Gastroesophageal sphincter (tissue), 4 donors: ENCODE data around the gene ARID1B. TPM values are rescaled to one million over a fixed set of nuclear protein-coding genes. Genes with fewer than 3 reads are reported as not detected.

ENCODE experiments used
- ATAC-seq: fragments of 150-250 bp; one replicate; pipeline ENCODE4 v1.9.1; 2016; ENCODE audit warnings: mild to moderate bottlenecking, moderate library complexity
- H3K27ac ChIP-seq, 4 donors: fragments of 200-600 bp; sonication (generic) in 3 of 4; 1 replicate in 3 of 4; 2 replicates in 1 of 4; pipeline ENCODE4 v1.5.1; 2016 to 2019
- H3K27me3 ChIP-seq: fragments of 200-600 bp; sonication (generic); one replicate; pipeline ENCODE4 v1.5.1; 2019
- H3K36me3 ChIP-seq, 2 donors: fragments of 200-600 bp; sonication (generic); one replicate each; pipeline ENCODE4 v1.5.1; 2019; ENCODE audit warnings: control low read depth in 1 of 2
- H3K4me1 ChIP-seq, 3 donors: fragments of 200-600 bp; sonication (generic); 1 replicate in 2 of 3; 2 replicates in 1 of 3; pipeline ENCODE4 v1.5.1; 2016 to 2019; ENCODE audit warnings: control low read depth in 2 of 3
- H3K4me3 ChIP-seq, 2 donors: fragments of 200-600 bp; sonication (generic); one replicate each; pipeline ENCODE4 v1.5.1; 2019; ENCODE audit warnings: mild to moderate bottlenecking in 1 of 2, moderate library complexity in 1 of 2
- H3K9me3 ChIP-seq, 3 donors: fragments of 200-600 bp; sonication (generic); one replicate each; pipeline ENCODE4 v1.5.1; 2017 to 2019; ENCODE audit warnings: control low read depth in 2 of 3
- EP300 ChIP-seq: sonication (generic); formaldehyde crosslinking; IDR thresholded peaks from one replicate; pipeline ENCODE4 v1.6.1; 2017; ENCODE audit warnings: antibody characterized with exemption, mild to moderate bottlenecking
- POLR2A ChIP-seq, 2 donors: fragments of 450-650 bp; IDR thresholded peaks; one replicate each; pipeline ENCODE4 v1.6.1; 2017; ENCODE audit warnings: antibody characterized with exemption in 2 of 2, mild to moderate bottlenecking in 2 of 2, moderate library complexity in 1 of 2
- POLR2AphosphoS5 ChIP-seq: sonication (generic); formaldehyde crosslinking; IDR thresholded peaks from one replicate; pipeline ENCODE4 v1.6.1; 2017; ENCODE audit warnings: antibody characterized with exemption
- WGBS, 2 donors: methylation state at CpG; one replicate each; pipeline ENCODE4 v1.1.5; 2018; ENCODE audit warnings: low coverage in 1 of 2; 5-methylcytosine and 5-hydroxymethylcytosine counted together
- total RNA-seq, 4 donors: library from RNA; depleted of rRNA; stranded (reverse); fragments of >200 nt; gene quantifications; one replicate each; pipeline ENCODE4 v1.1.0, GENCODE V29; 2016
- TF ChIP-seq, protein P1 (sequence below), 4 experiments: fragments of 200-600 bp in 2 of 4; fragments of 450-650 bp in 2 of 4; sonication (generic) in 1 of 4; IDR thresholded peaks; one replicate each; pipeline ENCODE4 v1.5.1; 2017 to 2019; ENCODE audit warnings: antibody characterized with exemption in 4 of 4, mild to moderate bottlenecking in 2 of 4, moderate library complexity in 2 of 4

Gene ARID1B
- total RNA-seq, 4 donors from 2014 or later, result 40.0 to 106 (median 79.7) TPM

DNA sequence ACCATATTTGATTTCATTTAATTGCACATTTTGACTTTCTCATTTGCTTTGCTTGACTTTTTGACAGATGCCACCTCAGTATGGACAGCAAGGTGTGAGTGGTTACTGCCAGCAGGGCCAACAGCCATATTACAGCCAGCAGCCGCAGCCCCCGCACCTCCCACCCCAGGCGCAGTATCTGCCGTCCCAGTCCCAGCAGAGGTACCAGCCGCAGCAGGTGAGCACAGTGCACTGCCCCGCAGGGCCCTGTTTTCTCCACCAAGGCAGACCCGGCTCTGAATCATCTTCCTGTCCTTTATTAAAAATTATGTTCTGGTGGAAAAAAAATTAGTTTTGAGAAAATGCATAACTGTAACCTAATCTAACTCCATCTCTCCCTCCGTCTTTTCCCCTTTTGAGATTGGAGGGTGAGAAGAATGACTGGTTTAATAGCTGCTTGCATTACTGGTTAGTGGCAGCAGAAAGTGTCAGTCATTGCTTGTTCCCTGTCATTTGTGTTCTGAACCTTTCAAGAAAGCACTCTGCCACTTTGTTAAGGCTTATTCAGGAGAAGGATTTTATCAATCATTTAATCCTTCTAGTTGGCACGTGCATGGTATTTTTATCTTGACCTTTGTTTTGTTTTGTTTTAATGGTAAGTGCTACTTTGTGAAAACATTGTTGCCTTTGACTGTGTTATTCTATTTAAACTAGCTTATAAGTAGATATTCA, 124.3 kb downstream of the ARID1B start:
- no peak for ATAC-seq
- no peak for TF ChIP-seq POLR2AphosphoS5
- TF ChIP-seq POLR2A (IDR thresholded peaks at IDR 0.05), result no peak
- TF ChIP-seq, protein P1, sequence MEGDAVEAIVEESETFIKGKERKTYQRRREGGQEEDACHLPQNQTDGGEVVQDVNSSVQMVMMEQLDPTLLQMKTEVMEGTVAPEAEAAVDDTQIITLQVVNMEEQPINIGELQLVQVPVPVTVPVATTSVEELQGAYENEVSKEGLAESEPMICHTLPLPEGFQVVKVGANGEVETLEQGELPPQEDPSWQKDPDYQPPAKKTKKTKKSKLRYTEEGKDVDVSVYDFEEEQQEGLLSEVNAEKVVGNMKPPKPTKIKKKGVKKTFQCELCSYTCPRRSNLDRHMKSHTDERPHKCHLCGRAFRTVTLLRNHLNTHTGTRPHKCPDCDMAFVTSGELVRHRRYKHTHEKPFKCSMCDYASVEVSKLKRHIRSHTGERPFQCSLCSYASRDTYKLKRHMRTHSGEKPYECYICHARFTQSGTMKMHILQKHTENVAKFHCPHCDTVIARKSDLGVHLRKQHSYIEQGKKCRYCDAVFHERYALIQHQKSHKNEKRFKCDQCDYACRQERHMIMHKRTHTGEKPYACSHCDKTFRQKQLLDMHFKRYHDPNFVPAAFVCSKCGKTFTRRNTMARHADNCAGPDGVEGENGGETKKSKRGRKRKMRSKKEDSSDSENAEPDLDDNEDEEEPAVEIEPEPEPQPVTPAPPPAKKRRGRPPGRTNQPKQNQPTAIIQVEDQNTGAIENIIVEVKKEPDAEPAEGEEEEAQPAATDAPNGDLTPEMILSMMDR (IDR thresholded peaks at IDR 0.05), result no peak
- no peak for TF ChIP-seq EP300

GRCh38 chr6:156902782-156903181, 125.6 kb downstream of the ARID1B start:
- no peak for ATAC-seq
- TF ChIP-seq POLR2A (IDR thresholded peaks at IDR 0.05) (no peak), POLR2AphosphoS5 (no peak), EP300 (no peak)
- TF ChIP-seq, protein P1 (IDR thresholded peaks at IDR 0.05), result no peak
- Histone ChIP-seq H3K9me3 (no peaks in the 10 kb centered on the region), H3K4me3 (no peak overlapping the region), H3K36me3 (no peaks in the 10 kb centered on the region), H3K27me3 (no peaks in the 10 kb centered on the region), H3K4me1 (peaks cover 0 to 17% (median 0%) of the 10 kb centered on the region in 3 donors), H3K27ac (no peak overlapping the region)
- WGBS, 2 donors, result 83 to 91% methylated on average over 1 of the region's 1 CpG

More for the DNA sequence above, 124.3 kb downstream of the ARID1B start:
- H3K9me3 ChIP-seq, result no peaks in the 10 kb centered on the region
- H3K27ac ChIP-seq, result no peak overlapping the region
- H3K36me3 ChIP-seq, result no peaks in the 10 kb centered on the region
- WGBS, 2 donors, result 61 to 88% methylated on average over 4 to 9 of the region's 9 CpGs
- peaks cover 0 to 24% (median 0%) of the 10 kb centered on the region in 3 donors for H3K4me1 ChIP-seq
- H3K4me3 ChIP-seq, result no peak overlapping the region
- no peaks in the 10 kb centered on the region for H3K27me3 ChIP-seq

DNA sequence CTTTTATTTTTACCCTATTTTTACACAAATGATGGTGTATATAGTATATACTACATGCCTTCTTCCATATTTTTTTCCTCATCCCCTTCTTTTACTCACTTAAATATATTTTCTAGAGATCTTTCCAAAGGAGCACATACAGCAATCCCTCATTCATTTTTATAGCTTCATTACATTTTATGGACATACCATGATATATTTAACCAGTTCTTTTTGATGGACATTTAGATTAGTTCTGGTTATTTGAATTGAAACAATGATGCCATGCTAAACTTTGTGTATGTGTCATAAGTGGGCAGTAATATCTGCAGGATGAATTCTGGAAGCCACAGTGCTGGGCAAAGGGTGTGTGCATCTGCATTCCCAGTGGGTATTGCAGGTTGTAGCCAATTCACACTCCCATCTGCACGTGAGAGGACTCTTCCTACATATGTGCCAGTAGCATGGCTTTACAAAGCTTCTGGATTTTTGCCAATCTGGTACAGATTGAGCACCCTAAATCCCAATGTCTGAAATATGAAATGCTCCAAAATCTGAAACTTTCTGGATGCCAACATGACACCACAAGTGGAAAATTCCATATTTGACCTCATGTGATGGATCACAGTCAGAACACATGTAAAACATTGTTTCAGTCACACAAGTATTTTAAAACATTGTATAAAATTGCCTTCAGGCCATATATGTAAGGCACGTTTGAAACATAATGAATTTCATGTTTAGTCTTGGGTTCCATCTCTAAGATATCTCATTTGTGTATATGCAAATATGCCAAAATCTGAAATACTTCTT, 127.2 kb downstream of the ARID1B start:
- no peaks in the 10 kb centered on the region for H3K36me3 ChIP-seq
- no peaks in the 10 kb centered on the region for H3K27me3 ChIP-seq
- H3K27ac ChIP-seq, result no peak overlapping the region
- no peak for ATAC-seq
- 71% methylated on average over 2 of the region's 2 CpGs for WGBS, 2 donors
- H3K4me3 ChIP-seq, result no peak overlapping the region
- no peaks in the 10 kb centered on the region for H3K9me3 ChIP-seq
- H3K4me1 ChIP-seq, result peaks cover 0 to 10% (median 0%) of the 10 kb centered on the region in 3 donors
- TF ChIP-seq, protein P1 (IDR thresholded peaks at IDR 0.05), result no peak
- TF ChIP-seq POLR2AphosphoS5, result no peak
- no peak for TF ChIP-seq EP300
- no peak for TF ChIP-seq POLR2A (IDR thresholded peaks at IDR 0.05)

GRCh38 chr6:156905801-156906200, 128.6 kb downstream of the ARID1B start:
- no peak for ATAC-seq
- Histone ChIP-seq H3K4me1 (peaks cover 0 to 18% (median 0%) of the 10 kb centered on the region in 3 donors), H3K4me3 (no peak overlapping the region), H3K9me3 (no peaks in the 10 kb centered on the region), H3K27me3 (no peaks in the 10 kb centered on the region), H3K36me3 (no peaks in the 10 kb centered on the region), H3K27ac (no peak overlapping the region)
- TF ChIP-seq POLR2AphosphoS5 (no peak), EP300 (no peak), POLR2A (IDR thresholded peaks at IDR 0.05) (no peak)
- TF ChIP-seq, protein P1 (IDR thresholded peaks at IDR 0.05), result no peak
- WGBS, 2 donors, result 44 to 86% methylated on average over 1 of the region's 1 CpG
